CD4-positive, alpha-beta T cell treated with Interleukin-17A for 4 hours (primary cell): ENCODE results near the gene DCBLD2.

Experiments
- DNase-seq: peaks from one replicate; pipeline ENCODE4 v3.0.0-alpha.2; 2020; ENCODE audit warnings: mixed read lengths

DCBLD2 gene

GRCh38 chr3:98763819-98764418 lies 137.6 kb downstream of the DCBLD2 start:
- no peak for DNase-seq

DNA sequence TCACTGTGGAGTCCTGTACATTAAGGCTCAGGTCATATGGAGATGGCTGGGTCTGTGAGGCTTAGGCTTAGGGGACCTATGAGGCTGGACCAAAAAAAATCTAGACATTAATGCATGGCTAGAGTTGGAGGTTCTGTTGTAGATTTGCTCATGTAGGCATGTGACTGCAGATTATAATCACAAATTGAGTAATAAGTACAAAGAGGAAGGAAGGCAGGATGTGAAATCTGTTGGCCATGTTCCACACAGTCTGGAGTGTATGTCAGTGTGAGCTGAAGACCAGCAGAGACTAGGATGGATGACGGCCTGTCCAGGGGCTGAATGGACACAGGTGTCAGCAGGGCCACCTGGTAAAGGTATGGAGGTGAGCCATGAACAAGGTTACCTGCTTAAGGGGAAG lies 138.4 kb downstream of the DCBLD2 start, which contains the start of gene ST3GAL6:
Gene ST3GAL6, plus strand, starts transcription at position 265 of the 400 bp plus-strand sequence. CDS start 5,101 bp downstream, outside the sequence.
- DNase-seq = no peak

DNA sequence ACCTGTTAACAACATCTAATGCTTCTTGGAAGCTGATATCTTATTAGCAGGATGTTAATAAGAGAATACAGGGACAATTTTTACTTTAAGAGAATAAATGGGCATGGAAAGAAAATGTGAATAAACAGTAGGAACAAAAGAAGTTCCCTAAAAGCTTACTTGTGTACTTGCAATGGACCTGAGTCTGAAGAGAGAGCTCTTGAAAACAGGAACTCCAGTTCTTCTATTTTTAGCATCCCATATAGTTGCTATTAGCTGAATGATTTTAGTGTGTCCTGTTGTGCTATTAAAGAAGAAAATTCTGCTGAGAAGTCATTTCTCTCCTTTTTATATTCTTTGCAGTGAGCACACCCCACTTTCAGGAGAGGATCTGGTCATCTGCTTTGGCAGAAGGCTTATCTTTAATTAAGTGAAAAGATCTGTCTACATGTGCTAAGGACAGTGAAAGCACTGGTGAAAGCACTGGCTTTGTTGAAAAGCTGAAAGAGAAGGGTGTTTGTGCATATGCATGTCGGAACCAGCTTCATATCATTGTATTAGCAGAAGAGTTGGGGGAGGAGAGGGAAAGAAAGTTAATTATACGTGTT lies 139.8 kb downstream of the DCBLD2 start:
- no peak for DNase-seq

GRCh38 chr3:98759629-98760028 lies 141.9 kb downstream of the DCBLD2 start:
- DNase-seq = no peak

GRCh38 chr3:98755601-98756000 lies 145.9 kb downstream of the DCBLD2 start:
- DNase-seq = no peak

DNA sequence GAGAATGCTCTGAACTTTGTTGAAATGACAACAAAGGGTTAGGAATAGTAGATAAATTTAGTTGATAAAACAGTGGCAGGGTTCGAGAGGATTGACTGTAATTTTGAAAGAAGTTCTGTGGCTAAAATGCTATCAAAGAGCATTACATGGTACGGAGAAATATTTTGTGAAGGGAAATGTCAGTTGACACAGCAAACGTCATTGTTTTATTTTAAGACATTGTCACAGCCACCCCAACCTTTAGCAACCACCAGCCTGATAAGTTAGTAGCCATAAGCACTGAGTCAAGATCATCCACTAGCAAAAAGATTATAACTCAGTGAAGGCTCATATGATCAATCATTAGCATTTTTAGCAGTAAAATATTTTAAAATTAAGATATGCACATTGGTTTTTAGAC lies 147.0 kb downstream of the DCBLD2 start:
- DNase-seq = no peak

DNA sequence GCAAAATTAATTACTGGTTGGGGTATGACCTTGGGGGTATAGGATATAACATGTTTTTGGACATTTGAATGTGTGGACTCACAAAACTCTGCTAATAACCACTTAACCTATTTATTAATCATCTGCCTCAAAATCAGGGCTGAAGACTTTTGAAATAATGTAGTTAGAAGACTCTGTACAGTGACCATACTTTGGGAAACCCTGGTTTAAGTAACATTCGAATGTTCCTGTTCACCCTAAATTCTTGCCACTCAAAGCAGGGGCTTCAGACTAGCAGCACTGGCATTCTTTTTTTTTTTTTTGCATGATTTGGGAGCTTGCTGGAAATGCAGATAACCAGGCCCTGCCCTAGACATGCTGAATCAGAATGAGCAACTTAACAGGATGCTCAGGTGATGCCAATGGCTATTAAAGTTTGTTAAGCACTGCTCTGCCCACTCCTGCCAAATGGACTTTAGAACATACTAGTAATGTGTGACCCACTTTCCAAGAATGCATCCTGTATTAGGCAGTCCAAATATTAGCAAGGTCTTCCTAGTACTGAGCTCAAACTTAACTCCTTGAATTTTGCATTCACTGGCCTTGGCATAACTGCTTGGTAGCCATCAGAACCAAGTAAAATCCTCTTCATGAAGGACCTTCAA lies 151.1 kb downstream of the DCBLD2 start:
- DNase-seq = no peak

DNA sequence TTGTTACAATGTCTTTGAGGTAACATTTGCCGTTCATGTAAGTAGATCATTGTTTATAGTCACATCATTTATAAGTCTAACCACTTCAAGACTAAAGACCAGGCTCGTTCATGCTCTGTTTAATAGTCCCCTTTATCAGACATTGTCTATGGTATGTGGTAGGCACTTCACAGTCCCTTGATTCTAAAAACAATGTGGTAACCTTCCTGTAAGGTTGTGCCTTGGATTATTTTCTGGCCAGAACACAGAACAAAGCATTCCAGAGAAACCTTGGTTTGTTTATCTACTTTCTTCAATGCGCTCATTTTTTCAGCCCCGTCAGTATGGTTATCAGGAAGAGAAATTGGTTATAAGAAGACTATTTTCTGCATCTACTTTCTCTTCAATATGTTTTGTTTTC lies 154.6 kb downstream of the DCBLD2 start:
- no peak for DNase-seq

- no peak for DNase-seq
These were observed 155.4 kb downstream of the DCBLD2 start for GRCh38 chr3:98746122-98746521.
